T-helper 17 cell (primary cell): ENCODE measurements around the gene TRIM24. TPM values are rescaled to one million over a fixed set of nuclear protein-coding genes. Genes with fewer than 3 reads are reported as not detected.

Source experiments
- ATAC-seq: fragments of 150-1000 bp; cut with Tn5 transposase; 2 replicates; pipeline ENCODE4 v1.10.0; 2021; ENCODE audit warnings: mild to moderate bottlenecking, moderate library complexity
- DNase-seq, 3 donors: peaks; one replicate each; pipeline versions ENCODE4 v3.0.0 to v3.0.0-alpha.2; 2020 to 2021
- H3K9me3 ChIP-seq: one replicate; pipeline ENCODE4 v1.7.0; 2013; ENCODE audit warnings: low read length, mild to moderate bottlenecking; ENCODE audit not compliant: control insufficient read depth, poor library complexity, severe bottlenecking
- H3K27ac Mint-ChIP-seq: one replicate; pipeline ENCODE4 v1.8.0; 2022; ENCODE audit warnings: mild to moderate bottlenecking, moderate library complexity, mixed read lengths
- H3K27me3 Mint-ChIP-seq: one replicate; pipeline ENCODE4 v1.8.0; 2022; ENCODE audit warnings: mixed read lengths
- H3K36me3 Mint-ChIP-seq: one replicate; pipeline ENCODE4 v1.8.0; 2022; ENCODE audit warnings: low read depth, mixed read lengths
- H3K4me1 Mint-ChIP-seq: one replicate; pipeline ENCODE4 v1.8.0; 2022; ENCODE audit warnings: mild to moderate bottlenecking, mixed read lengths
- H3K4me3 Mint-ChIP-seq: one replicate; pipeline ENCODE4 v1.8.0; 2022; ENCODE audit warnings: mild to moderate bottlenecking, moderate library complexity, mixed read lengths
- total RNA-seq, 4 donors: library from RNA in 2 of 4; stranded (reverse) in 2 of 4; gene quantifications; one replicate each; pipeline ENCODE4 v1.2.3 and lab custom pipeline; 2022 to 2026

The TRIM24 gene
- total RNA-seq, 2 donors from 2014 or later: 14.3 to 16.6 TPM

- no peaks in the 10 kb centered on the region for H3K9me3 ChIP-seq
- no peak for ATAC-seq
- no peak overlapping the region for H3K4me3 Mint-ChIP-seq
- H3K27me3 Mint-ChIP-seq: no peaks in the 10 kb centered on the region
- no peaks in the 10 kb centered on the region for H3K36me3 Mint-ChIP-seq
- DNase-seq: no peak
- no peak overlapping the region for H3K27ac Mint-ChIP-seq
- no peaks in the 10 kb centered on the region for H3K4me1 Mint-ChIP-seq
Observed at GRCh38 chr7:138590154-138590553, 130.1 kb downstream of the TRIM24 start.

GRCh38 chr7:138595454-138595853 lies 135.4 kb downstream of the TRIM24 start:
- no peak overlapping the region for H3K4me3 Mint-ChIP-seq
- DNase-seq: no peak
- no peak overlapping the region for H3K27ac Mint-ChIP-seq
- no peak for ATAC-seq
- H3K27me3 Mint-ChIP-seq: peaks cover 18% of the 10 kb centered on the region
- H3K4me1 Mint-ChIP-seq: no peaks in the 10 kb centered on the region
- no peaks in the 10 kb centered on the region for H3K9me3 ChIP-seq
- no peaks in the 10 kb centered on the region for H3K36me3 Mint-ChIP-seq

GRCh38 chr7:138602451-138602850 lies 142.4 kb downstream of the TRIM24 start:
- peaks cover 2% of the 10 kb centered on the region for H3K36me3 Mint-ChIP-seq
- no peak overlapping the region for H3K4me3 Mint-ChIP-seq
- DNase-seq (no peak), ATAC-seq (no peak)
- H3K9me3 ChIP-seq: no peaks in the 10 kb centered on the region
- peaks cover 8% of the 10 kb centered on the region for H3K4me1 Mint-ChIP-seq
- no peak overlapping the region for H3K27ac Mint-ChIP-seq
- peaks cover 17% of the 10 kb centered on the region for H3K27me3 Mint-ChIP-seq

GRCh38 chr7:138603549-138604318 lies 143.7 kb downstream of the TRIM24 start:
- H3K27ac Mint-ChIP-seq: no peak overlapping the region
- ATAC-seq (no peak), DNase-seq (no peak)
- H3K9me3 ChIP-seq: no peaks in the 10 kb centered on the region
- H3K36me3 Mint-ChIP-seq: peaks cover 2% of the 10 kb centered on the region
- H3K27me3 Mint-ChIP-seq: peaks cover 8% of the 10 kb centered on the region
- no peak overlapping the region for H3K4me3 Mint-ChIP-seq
- peaks cover 18% of the 10 kb centered on the region for H3K4me1 Mint-ChIP-seq

GRCh38 chr7:138606236-138606635 lies 146.2 kb downstream of the TRIM24 start:
- H3K9me3 ChIP-seq: no peaks in the 10 kb centered on the region
- H3K4me1 Mint-ChIP-seq: peaks cover 18% of the 10 kb centered on the region
- H3K27me3 Mint-ChIP-seq: no peaks in the 10 kb centered on the region
- no peak overlapping the region for H3K27ac Mint-ChIP-seq
- no peak for DNase-seq
- no peak for ATAC-seq
- H3K36me3 Mint-ChIP-seq: peaks cover 2% of the 10 kb centered on the region
- H3K4me3 Mint-ChIP-seq: no peak overlapping the region

GRCh38 chr7:138607216-138608126 lies 147.4 kb downstream of the TRIM24 start:
- no peak for DNase-seq
- Mint-ChIP-seq H3K36me3 (peaks cover 2% of the 10 kb centered on the region), H3K27me3 (no peaks in the 10 kb centered on the region), H3K4me3 (no peak overlapping the region), H3K4me1 (peaks cover 18% of the 10 kb centered on the region), H3K27ac (peak overlapping the region; percentile 6)
- H3K9me3 ChIP-seq: no peaks in the 10 kb centered on the region
- no peak for ATAC-seq

- ATAC-seq: no peak
- no peak for DNase-seq
- Mint-ChIP-seq H3K27me3 (no peaks in the 10 kb centered on the region), H3K36me3 (peaks cover 2% of the 10 kb centered on the region), H3K4me3 (peak overlapping the region; percentile 12), H3K4me1 (peaks cover 14% of the 10 kb centered on the region), H3K27ac (peak overlapping the region; percentile 6)
- no peaks in the 10 kb centered on the region for H3K9me3 ChIP-seq
Observed at GRCh38 chr7:138608275-138608674, 148.2 kb downstream of the TRIM24 start.

- Mint-ChIP-seq H3K36me3 (peaks cover 2% of the 10 kb centered on the region), H3K27ac (no peak overlapping the region), H3K4me1 (peaks cover 14% of the 10 kb centered on the region), H3K27me3 (no peaks in the 10 kb centered on the region), H3K4me3 (no peak overlapping the region)
- DNase-seq (no peak), ATAC-seq (no peak)
- no peaks in the 10 kb centered on the region for H3K9me3 ChIP-seq
Observed at GRCh38 chr7:138610671-138611170, 150.7 kb downstream of the TRIM24 start.

GRCh38 chr7:138613630-138614029 lies 153.6 kb downstream of the TRIM24 start:
- ATAC-seq: no peak
- no peaks in the 10 kb centered on the region for H3K27me3 Mint-ChIP-seq
- peaks cover 2% of the 10 kb centered on the region for H3K4me1 Mint-ChIP-seq
- no peak for DNase-seq
- no peak overlapping the region for H3K27ac Mint-ChIP-seq
- no peaks in the 10 kb centered on the region for H3K36me3 Mint-ChIP-seq
- H3K9me3 ChIP-seq: no peaks in the 10 kb centered on the region
- H3K4me3 Mint-ChIP-seq: no peak overlapping the region

GRCh38 chr7:138616085-138616484 lies 156.0 kb downstream of the TRIM24 start:
- Mint-ChIP-seq H3K27me3 (peaks cover 7% of the 10 kb centered on the region), H3K27ac (no peak overlapping the region), H3K4me3 (no peak overlapping the region), H3K4me1 (peaks cover 2% of the 10 kb centered on the region), H3K36me3 (peaks cover 2% of the 10 kb centered on the region)
- DNase-seq (no peak), ATAC-seq (no peak)
- H3K9me3 ChIP-seq: no peaks in the 10 kb centered on the region

- peaks cover 7% of the 10 kb centered on the region for H3K27me3 Mint-ChIP-seq
- no peaks in the 10 kb centered on the region for H3K9me3 ChIP-seq
- no peak overlapping the region for H3K4me3 Mint-ChIP-seq
- no peak overlapping the region for H3K27ac Mint-ChIP-seq
- H3K36me3 Mint-ChIP-seq: peaks cover 2% of the 10 kb centered on the region
- peaks cover 2% of the 10 kb centered on the region for H3K4me1 Mint-ChIP-seq
- ATAC-seq (no peak), DNase-seq (no peak)
Observed at GRCh38 chr7:138618506-138618905, 158.4 kb downstream of the TRIM24 start.

- no peaks in the 10 kb centered on the region for H3K9me3 ChIP-seq
- peaks cover 2% of the 10 kb centered on the region for H3K4me1 Mint-ChIP-seq
- DNase-seq: no peak
- H3K4me3 Mint-ChIP-seq: no peak overlapping the region
- peaks cover 7% of the 10 kb centered on the region for H3K27me3 Mint-ChIP-seq
- no peak overlapping the region for H3K27ac Mint-ChIP-seq
- H3K36me3 Mint-ChIP-seq: peaks cover 2% of the 10 kb centered on the region
- ATAC-seq: no peak
Observed at GRCh38 chr7:138618933-138619332, 158.9 kb downstream of the TRIM24 start.

GRCh38 chr7:138622841-138623240 lies 162.8 kb downstream of the TRIM24 start:
- no peak for ATAC-seq
- H3K36me3 Mint-ChIP-seq: peaks cover 2% of the 10 kb centered on the region
- no peaks in the 10 kb centered on the region for H3K9me3 ChIP-seq
- H3K4me1 Mint-ChIP-seq: peaks cover 20% of the 10 kb centered on the region
- peaks cover 7% of the 10 kb centered on the region for H3K27me3 Mint-ChIP-seq
- no peak overlapping the region for H3K27ac Mint-ChIP-seq
- no peak overlapping the region for H3K4me3 Mint-ChIP-seq
- DNase-seq: no peak
